CD14-positive monocyte (primary cell): Measurements from ENCODE around the gene STAM2. TPM values are rescaled to one million over a fixed set of nuclear protein-coding genes. Genes with fewer than 3 reads are reported as not detected.

Experiments
- DNase-seq, 3 donors: peaks; one replicate each; pipeline ENCODE4 v3.0.0-alpha.2; 2011 to 2022
- H2AFZ ChIP-seq: 2 replicates; pipeline ENCODE4 v1.6.0; 2012; ENCODE audit warnings: mild to moderate bottlenecking, low read depth, low read length, inconsistent platforms; ENCODE audit not compliant: insufficient read depth, poor library complexity, severe bottlenecking
- H3K27ac ChIP-seq, 2 donors: 1 replicate in 1 of 2; 2 replicates in 1 of 2; pipeline ENCODE4 v1.5.1; 2012 to 2013; ENCODE audit warnings: low read length in 2 of 2, control low read depth in 1 of 2, inconsistent platforms in 1 of 2, low read depth in 1 of 2, mild to moderate bottlenecking in 1 of 2
- H3K27me3 ChIP-seq, 2 donors: one replicate each; pipeline versions ENCODE4 v1.6.0 to v1.6.1; 2011 to 2013; ENCODE audit warnings: low read length in 2 of 2; ENCODE audit not compliant: control insufficient read depth in 2 of 2, insufficient read depth in 2 of 2
- H3K36me3 ChIP-seq, 2 donors: replicated peaks in 1 of 2; 1 replicate in 1 of 2; 2 replicates in 1 of 2; pipeline versions ENCODE4 v1.5.1 to v1.6.1; 2012 to 2013; ENCODE audit warnings: low read length in 2 of 2, control low read depth in 1 of 2, inconsistent platforms in 1 of 2, mild to moderate bottlenecking in 1 of 2; ENCODE audit not compliant: insufficient read depth in 2 of 2, control insufficient read depth in 1 of 2
- H3K4me1 ChIP-seq, 2 donors: 1 replicate in 1 of 2; 2 replicates in 1 of 2; pipeline versions ENCODE4 v1.5.1 to v1.6.1; 2012 to 2013; ENCODE audit warnings: low read length in 2 of 2, control low read depth in 1 of 2, inconsistent platforms in 1 of 2, mild to moderate bottlenecking in 1 of 2, moderate library complexity in 1 of 2; ENCODE audit not compliant: insufficient read depth in 2 of 2, control insufficient read depth in 1 of 2
- H3K4me2 ChIP-seq: replicated peaks from 2 replicates; pipeline ENCODE3; 2012; ENCODE audit warnings: low read length, moderate library complexity, mild to moderate bottlenecking; ENCODE audit not compliant: poor library complexity, severe bottlenecking; ENCODE audit errors: extremely low read depth
- H3K4me3 ChIP-seq, 3 experiments: fragments of 200-600 bp in 1 of 3; sonication (generic) in 1 of 3; replicated peaks in 1 of 3; 1 replicate in 2 of 3; 2 replicates in 1 of 3; pipeline ENCODE4 v1.5.1; 2011 to 2013; ENCODE audit warnings: low read length in 3 of 3, mild to moderate bottlenecking in 3 of 3, control low read depth in 2 of 3, low read depth in 2 of 3, inconsistent platforms in 1 of 3, moderate library complexity in 1 of 3
- H3K79me2 ChIP-seq: 2 replicates; pipeline ENCODE4 v1.6.0; 2012; ENCODE audit warnings: mild to moderate bottlenecking, control low read depth, inconsistent platforms, low read length, moderate library complexity; ENCODE audit not compliant: insufficient read depth
- H3K9ac ChIP-seq: 2 replicates; pipeline ENCODE4 v1.6.0; 2017; ENCODE audit warnings: low read length, mild to moderate bottlenecking; ENCODE audit not compliant: insufficient read depth, poor library complexity, severe bottlenecking
- H3K9me3 ChIP-seq, 2 donors: replicated peaks in 1 of 2; 1 replicate in 1 of 2; 2 replicates in 1 of 2; pipeline versions ENCODE4 v1.5.1 to v1.6.1; 2012 to 2013; ENCODE audit warnings: low read length in 2 of 2, control low read depth in 1 of 2; ENCODE audit not compliant: control insufficient read depth in 1 of 2, insufficient read depth in 1 of 2
- H4K20me1 ChIP-seq: 2 replicates; pipeline ENCODE4 v1.6.0; 2012; ENCODE audit warnings: mild to moderate bottlenecking, low read length, control low read depth, moderate library complexity; ENCODE audit not compliant: insufficient read depth
- H3K27ac Mint-ChIP-seq, 7 donors: one replicate each; pipeline ENCODE4 v1.8.0; 2020; ENCODE audit warnings: mild to moderate bottlenecking in 7 of 7, mixed read lengths in 7 of 7, moderate library complexity in 6 of 7, inconsistent platforms in 2 of 7
- H3K27me3 Mint-ChIP-seq, 3 donors: one replicate each; pipeline ENCODE4 v1.8.0; 2021 to 2022; ENCODE audit warnings: low read depth in 3 of 3, mild to moderate bottlenecking in 3 of 3, mixed read lengths in 3 of 3, moderate library complexity in 3 of 3, inconsistent platforms in 1 of 3
- H3K36me3 Mint-ChIP-seq, 2 donors: one replicate each; pipeline ENCODE4 v1.8.0; 2020; ENCODE audit warnings: mixed read lengths in 2 of 2, inconsistent platforms in 1 of 2, mild to moderate bottlenecking in 1 of 2
- H3K4me1 Mint-ChIP-seq: one replicate; pipeline ENCODE4 v1.8.0; 2020; ENCODE audit warnings: mild to moderate bottlenecking, mixed read lengths
- H3K4me3 Mint-ChIP-seq, 2 donors: one replicate each; pipeline ENCODE4 v1.8.0; 2020; ENCODE audit warnings: mild to moderate bottlenecking in 2 of 2, mixed read lengths in 2 of 2, moderate library complexity in 1 of 2
- H3K9me3 Mint-ChIP-seq, 7 donors: one replicate each; pipeline ENCODE4 v1.8.0; 2020 to 2022; ENCODE audit warnings: mixed read lengths in 7 of 7, mild to moderate bottlenecking in 6 of 7, moderate library complexity in 6 of 7, inconsistent platforms in 2 of 7
- CTCF ChIP-seq: fragments of 200-600 bp; IDR thresholded peaks from one replicate; pipeline ENCODE4 v1.8.0; 2022; ENCODE audit warnings: antibody characterized with exemption, mild to moderate bottlenecking
- WGBS: methylation state at CpG from one replicate; pipeline ENCODE4 v1.1.5; 2013; ENCODE audit warnings: missing lambda C conversion rate; ENCODE audit not compliant: insufficient coverage; 5-methylcytosine and 5-hydroxymethylcytosine counted together
- intact Hi-C, 2 donors: fragments of 100-400 bp; cut with micrococcal nuclease; formaldehyde crosslinking; loops; one replicate each; pipeline versions ENCODE4 v1.15.0 to v1.15.1; 2023
- polyA plus RNA-seq, 3 donors: library from polyadenylated mRNA; depleted of rRNA in 1 of 3; unstranded in 2 of 3; stranded (reverse) in 1 of 3; fragments of 300-500 nt in 2 of 3; fragments of >200 nt in 1 of 3; fragmentation: Illumina TruSeq in 2 of 3; gene quantifications; 1 replicate in 2 of 3; 2 replicates in 1 of 3; pipeline ENCODE4 v1.2.3, GENCODE V29; 2012 to 2021

Gene STAM2
- polyA plus RNA-seq, 3 donors = 6.9 to 12.6 (median 8.2) TPM

- intact Hi-C loops = no loop called here
- Mint-ChIP-seq H3K4me1 (peaks cover 4% of the 10 kb centered on the region), H3K27ac (peak overlapping the region in 3 of 7 donors; percentile 34 to 68 (median 36)), H3K36me3 (peaks cover 15 to 29% of the 10 kb centered on the region in 2 donors), H3K4me3 (no peak overlapping the region), H3K27me3 (no peaks in the 10 kb centered on the region), H3K9me3 (peaks cover 0 to 12% (median 3%) of the 10 kb centered on the region in 7 donors)
- Histone ChIP-seq H3K27me3 (no peaks in the 10 kb centered on the region), H3K4me3 (no peak overlapping the region), H3K4me2 (no peak overlapping the region), H2AFZ (no peak overlapping the region), H3K9ac (no peak overlapping the region), H3K79me2 (peaks cover 99% of the 10 kb centered on the region), H3K27ac (no peak overlapping the region), H3K4me1 (no peaks in the 10 kb centered on the region), H3K36me3 (peaks cover 6 to 20% of the 10 kb centered on the region in 2 donors), H4K20me1 (peaks cover 100% of the 10 kb centered on the region), H3K9me3 (peaks cover 0 to 2% of the 10 kb centered on the region in 2 donors)
- no CpG with 5 or more reads among the region's 7 CpGs for WGBS
- TF ChIP-seq CTCF = no peak
- DNase-seq = no peak
Observed at GRCh38 chr2:152154462-152154861, 21.1 kb downstream of the STAM2 start.

GRCh38 chr2:152134488-152135280, 40.9 kb downstream of the STAM2 start:
- DNase-seq = no peak
- no peaks in the 10 kb centered on the region for H3K4me1 ChIP-seq
- Mint-ChIP-seq H3K27ac (peak overlapping the region in 1 of 7 donors; percentile 6), H3K27me3 (no peaks in the 10 kb centered on the region), H3K4me3 (no peak overlapping the region), H3K4me1 (peaks cover 2% of the 10 kb centered on the region), H3K9me3 (peaks cover 0 to 2% (median 0%) of the 10 kb centered on the region in 7 donors), H3K36me3 (peaks cover 43 to 57% of the 10 kb centered on the region in 2 donors)
- H3K79me2 ChIP-seq = no peaks in the 10 kb centered on the region
- no peaks in the 10 kb centered on the region for H4K20me1 ChIP-seq
- H3K9me3 ChIP-seq = no peaks in the 10 kb centered on the region
- no peak overlapping the region for H3K4me3 ChIP-seq
- TF ChIP-seq CTCF = no peak
- no peaks in the 10 kb centered on the region for H3K27me3 ChIP-seq
- intact Hi-C loops = no loop called here
- H3K36me3 ChIP-seq = peaks cover 30 to 56% of the 10 kb centered on the region in 2 donors
- H3K9ac ChIP-seq = no peak overlapping the region
- H3K27ac ChIP-seq = peak overlapping the region in 1 of 2 donors; percentile 13
- no peak overlapping the region for H2AFZ ChIP-seq
- no peak overlapping the region for H3K4me2 ChIP-seq
- no CpG with 5 or more reads among the region's 5 CpGs for WGBS
